Measurements from ENCODE around the gene KDM3A.

KDM3A gene

DNA sequence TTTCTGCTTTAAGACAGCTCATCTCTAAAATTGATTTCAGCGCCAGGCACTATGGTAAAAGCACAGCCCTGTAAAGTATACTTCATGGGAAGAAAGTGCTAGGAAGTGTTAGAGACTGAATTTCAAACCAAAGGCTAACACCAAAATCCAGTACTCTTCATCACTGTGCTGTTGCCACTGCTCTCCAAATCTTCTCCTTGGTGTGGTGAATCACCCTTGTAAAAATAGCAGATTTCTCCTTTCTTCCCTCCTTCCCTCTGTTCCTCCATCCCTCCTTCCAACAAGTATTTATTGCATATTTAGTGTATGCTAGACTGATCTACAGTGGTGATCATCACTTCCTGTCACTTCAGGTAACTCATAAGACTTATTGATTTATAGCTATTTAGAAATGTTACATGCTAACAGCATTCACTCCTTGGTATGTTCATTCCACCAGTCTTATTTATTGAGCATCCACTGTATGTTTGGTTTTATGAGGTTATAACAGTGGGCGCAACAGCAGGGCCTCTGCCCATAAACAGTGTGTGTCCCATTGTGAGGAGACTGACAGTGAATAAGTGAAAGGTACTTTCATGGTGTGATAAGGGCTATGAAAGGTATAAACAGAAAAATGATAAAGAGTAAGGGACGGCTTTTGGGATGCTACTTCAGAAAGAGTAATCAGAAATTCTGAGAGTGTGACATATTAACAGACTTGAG lies 20.0 kb downstream of the KDM3A start:
- FAIRE-seq (no peak), DNase-seq (ENCODE audit: insufficient read length) (no peak)
- no peak for TF ChIP-seq POLR2AphosphoS5 (IDR thresholded peaks at IDR 0.05; ENCODE audit: low read depth, low read length)
- no peak for TF ChIP-seq TAF1 (IDR thresholded peaks at IDR 0.05; ENCODE audit: borderline replicate concordance, low read depth, low read length)
- no peak for TF ChIP-seq POLR2A (IDR thresholded peaks at IDR 0.05; ENCODE audit: low read depth, low read length)

DNA sequence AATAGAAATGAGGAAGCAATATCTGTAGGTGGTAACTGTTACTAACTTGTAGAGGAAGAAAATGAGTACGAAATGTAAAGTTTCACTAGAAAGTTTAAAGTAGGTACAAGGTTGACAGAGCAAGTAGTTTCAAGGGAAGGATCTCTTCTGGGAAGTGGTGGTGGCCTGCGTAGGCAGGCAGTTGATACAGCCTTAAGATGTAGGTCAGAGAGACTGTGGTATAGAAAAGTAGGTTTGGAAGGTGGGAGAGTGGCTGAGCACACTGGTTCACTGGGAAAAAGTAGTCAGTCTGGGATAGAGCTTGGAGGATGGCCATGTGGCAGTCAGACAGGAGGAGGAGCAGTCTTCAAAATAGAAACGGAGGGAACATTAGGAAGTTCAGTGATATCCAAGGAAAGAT lies 23.5 kb downstream of the KDM3A start:
- no peak for FAIRE-seq
- TF ChIP-seq TAF1 (IDR thresholded peaks at IDR 0.05; ENCODE audit: borderline replicate concordance, low read depth, low read length) (no peak), POLR2AphosphoS5 (IDR thresholded peaks at IDR 0.05; ENCODE audit: low read depth, low read length) (no peak), POLR2A (IDR thresholded peaks at IDR 0.05; ENCODE audit: low read depth, low read length) (no peak)
- no peak for DNase-seq (ENCODE audit: insufficient read length)

DNA sequence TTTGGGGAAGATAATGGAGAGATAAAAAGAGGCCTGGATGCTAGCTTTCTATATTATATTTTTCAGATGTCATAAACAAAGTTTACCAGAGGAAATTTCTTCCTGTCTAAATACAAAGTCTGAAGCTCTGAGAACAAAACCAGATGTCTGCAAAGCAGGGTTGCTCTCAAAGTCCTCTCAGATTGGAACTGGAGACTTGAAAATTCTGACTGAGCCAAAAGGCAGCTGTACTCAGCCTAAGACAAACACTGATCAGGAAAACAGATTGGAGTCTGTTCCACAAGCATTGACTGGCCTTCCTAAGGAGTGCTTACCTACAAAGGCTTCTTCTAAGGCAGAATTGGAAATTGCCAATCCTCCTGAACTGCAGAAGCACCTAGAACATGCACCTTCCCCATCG lies 25.1 kb downstream of the KDM3A start:
- no peak for DNase-seq (ENCODE audit: insufficient read length)
- TF ChIP-seq POLR2AphosphoS5 (IDR thresholded peaks at IDR 0.05; ENCODE audit: low read depth, low read length) (no peak), POLR2A (IDR thresholded peaks at IDR 0.05; ENCODE audit: low read depth, low read length) (no peak), TAF1 (IDR thresholded peaks at IDR 0.05; ENCODE audit: borderline replicate concordance, low read depth, low read length) (no peak)
- no peak for FAIRE-seq

DNA sequence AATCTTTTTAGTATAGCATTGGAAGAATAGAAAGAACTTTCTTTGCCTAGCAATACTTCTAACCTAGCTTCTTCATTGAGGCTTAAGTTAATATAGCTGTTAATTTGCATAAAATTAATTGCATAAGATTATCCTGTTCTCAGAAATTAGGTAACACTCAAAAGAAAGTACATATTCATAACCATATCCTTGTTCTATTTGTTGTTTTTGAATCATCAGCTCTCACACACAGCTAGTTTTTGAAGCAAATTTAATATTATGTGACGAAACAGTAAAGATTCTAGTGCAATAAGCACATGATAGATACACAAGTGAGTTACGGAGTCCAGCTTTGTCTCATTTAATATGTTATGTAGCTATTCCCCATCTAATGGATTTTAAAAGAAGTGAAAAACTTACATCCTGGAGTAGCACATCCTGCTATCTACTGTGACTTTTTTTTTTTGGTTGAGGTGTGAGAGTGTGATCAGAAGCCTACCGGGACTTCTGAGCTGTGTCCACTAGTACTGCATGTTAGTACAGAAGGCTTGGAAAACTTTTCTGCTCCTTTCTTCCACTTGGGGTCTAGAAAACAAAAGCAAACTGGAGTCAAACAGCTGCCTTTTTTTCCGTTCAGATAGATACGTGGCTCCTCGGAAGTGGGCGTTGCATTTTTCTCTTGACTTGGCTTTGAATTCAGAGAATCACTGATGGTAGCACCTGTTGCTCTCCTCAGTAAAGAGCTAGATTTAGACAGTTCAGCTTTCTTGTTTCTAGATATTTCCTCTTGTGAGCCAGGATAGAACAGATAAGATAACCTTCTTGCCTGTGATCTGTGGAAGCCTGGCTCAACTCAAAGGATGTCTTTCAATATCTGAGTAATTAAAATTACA lies 27.2 kb downstream of the KDM3A start:
- no peak for FAIRE-seq
- no peak for TF ChIP-seq POLR2A (IDR thresholded peaks at IDR 0.05; ENCODE audit: low read depth, low read length)
- TF ChIP-seq TAF1 (IDR thresholded peaks at IDR 0.05; ENCODE audit: borderline replicate concordance, low read depth, low read length): no peak
- no peak for TF ChIP-seq POLR2AphosphoS5 (IDR thresholded peaks at IDR 0.05; ENCODE audit: low read depth, low read length)
- DNase-seq (ENCODE audit: insufficient read length): no peak

DNA sequence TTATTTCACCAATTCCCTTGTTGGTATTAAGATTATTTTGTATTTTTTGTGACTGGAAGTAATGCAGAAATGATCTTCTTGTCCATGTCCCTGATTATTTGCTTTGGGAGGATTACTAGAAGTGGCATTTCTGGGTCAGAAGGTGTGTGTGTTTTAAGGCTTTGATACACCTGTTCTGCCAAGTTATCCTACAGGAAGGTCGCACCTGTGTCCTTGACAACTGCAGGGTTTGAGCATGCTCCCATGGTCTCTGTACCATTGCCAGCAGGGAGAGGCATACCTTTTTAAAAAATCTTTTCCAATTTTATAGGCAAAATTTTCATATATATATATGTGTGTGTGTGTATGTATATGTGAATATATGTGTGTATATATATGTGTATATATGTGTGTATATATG lies 29.7 kb downstream of the KDM3A start:
- FAIRE-seq (no peak), DNase-seq (ENCODE audit: insufficient read length) (no peak)
- TF ChIP-seq POLR2AphosphoS5 (IDR thresholded peaks at IDR 0.05; ENCODE audit: low read depth, low read length) (no peak), TAF1 (IDR thresholded peaks at IDR 0.05; ENCODE audit: borderline replicate concordance, low read depth, low read length) (no peak)

DNA sequence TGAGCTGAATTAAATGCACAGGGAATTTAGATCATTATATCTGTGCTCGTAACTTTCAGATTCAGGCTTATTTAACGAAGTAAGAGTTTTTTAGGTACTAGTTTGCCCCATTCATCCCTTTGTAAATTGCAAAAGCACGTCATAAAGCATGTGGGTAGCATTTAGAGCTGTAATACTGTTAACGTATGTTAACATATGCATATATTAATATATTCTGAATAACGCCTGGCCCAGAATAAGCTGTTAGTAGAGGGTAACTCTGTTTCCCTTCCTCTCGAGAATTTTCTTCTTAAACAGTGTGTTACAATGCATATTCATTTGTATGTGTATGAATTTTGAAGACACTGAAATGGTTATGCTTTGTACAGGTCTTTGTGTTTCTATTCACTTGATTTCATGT lies 30.5 kb downstream of the KDM3A start:
- TF ChIP-seq POLR2A (IDR thresholded peaks at IDR 0.05; ENCODE audit: low read depth, low read length): no peak
- TF ChIP-seq POLR2AphosphoS5 (IDR thresholded peaks at IDR 0.05; ENCODE audit: low read depth, low read length): no peak
- DNase-seq (ENCODE audit: insufficient read length): no peak

DNA sequence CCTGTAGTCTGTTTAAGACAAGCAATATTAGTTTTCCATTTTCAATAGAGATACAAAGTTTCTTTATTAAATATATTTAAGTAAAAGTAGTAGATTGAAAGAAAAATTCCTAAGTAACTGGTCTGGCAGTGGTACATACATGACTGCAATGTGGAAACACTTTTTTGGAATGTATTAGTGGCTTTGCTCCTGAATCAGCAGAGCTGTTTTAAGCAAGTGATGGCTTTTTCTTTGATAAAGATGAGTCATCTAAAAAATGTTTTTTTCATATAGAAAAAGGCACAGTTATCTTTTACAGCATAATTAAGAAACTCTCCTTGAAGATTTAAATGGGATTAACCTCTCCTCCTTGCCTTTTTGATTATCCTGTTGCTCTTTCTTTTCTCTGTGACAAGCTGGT lies 34.9 kb downstream of the KDM3A start:
- TF ChIP-seq POLR2AphosphoS5 (IDR thresholded peaks at IDR 0.05; ENCODE audit: low read depth, low read length) (no peak), POLR2A (IDR thresholded peaks at IDR 0.05; ENCODE audit: low read depth, low read length) (no peak), TAF1 (IDR thresholded peaks at IDR 0.05; ENCODE audit: borderline replicate concordance, low read depth, low read length) (no peak)
- DNase-seq (ENCODE audit: insufficient read length) (no peak), FAIRE-seq (no peak)

More for the DNA sequence above, 30.5 kb downstream of the KDM3A start:
- no peak for FAIRE-seq

DNA sequence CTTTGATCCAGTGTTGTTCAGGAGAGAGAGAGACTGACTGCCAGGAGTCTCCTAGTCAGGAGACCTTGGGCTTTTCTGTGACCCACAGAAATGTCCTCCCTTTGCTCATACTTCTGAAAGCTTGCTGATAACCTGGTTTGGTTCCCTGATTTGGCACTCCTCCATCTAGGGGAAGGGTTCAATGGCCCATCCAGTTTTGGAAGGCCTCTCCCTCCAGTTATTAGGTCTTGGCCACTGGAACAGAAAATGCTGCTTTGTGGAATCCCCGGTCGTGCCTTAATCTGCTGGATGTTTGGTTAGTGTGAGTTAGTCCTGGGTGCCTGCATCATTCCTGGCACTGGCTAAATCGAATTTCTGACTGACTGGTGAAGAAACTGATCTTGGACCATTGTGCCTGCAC lies 35.7 kb downstream of the KDM3A start:
- DNase-seq (ENCODE audit: insufficient read length) (no peak), FAIRE-seq (no peak)
- TF ChIP-seq POLR2AphosphoS5 (IDR thresholded peaks at IDR 0.05; ENCODE audit: low read depth, low read length) (no peak), TAF1 (IDR thresholded peaks at IDR 0.05; ENCODE audit: borderline replicate concordance, low read depth, low read length) (no peak), POLR2A (IDR thresholded peaks at IDR 0.05; ENCODE audit: low read depth, low read length) (no peak)

DNA sequence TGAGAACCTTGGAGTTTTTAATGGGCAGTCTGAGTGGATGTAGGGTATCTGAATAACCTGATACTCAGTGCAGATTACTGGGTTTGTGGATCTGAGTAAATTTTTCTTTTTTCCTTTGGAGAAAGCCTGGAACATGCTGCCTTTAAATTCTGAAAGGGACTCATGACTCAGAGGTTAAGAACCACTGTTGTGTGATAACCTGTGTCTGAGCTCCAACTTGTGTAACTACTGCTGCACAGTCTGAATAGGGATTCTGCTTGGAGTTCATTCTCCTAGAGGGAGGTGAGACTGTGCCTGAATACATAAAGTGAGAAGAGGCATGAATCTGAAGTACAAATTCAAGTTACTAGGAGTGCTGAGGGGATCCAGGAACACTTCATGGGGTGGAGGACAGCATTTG lies 36.2 kb downstream of the KDM3A start:
- FAIRE-seq: no peak
- no peak for DNase-seq (ENCODE audit: insufficient read length)

DNA sequence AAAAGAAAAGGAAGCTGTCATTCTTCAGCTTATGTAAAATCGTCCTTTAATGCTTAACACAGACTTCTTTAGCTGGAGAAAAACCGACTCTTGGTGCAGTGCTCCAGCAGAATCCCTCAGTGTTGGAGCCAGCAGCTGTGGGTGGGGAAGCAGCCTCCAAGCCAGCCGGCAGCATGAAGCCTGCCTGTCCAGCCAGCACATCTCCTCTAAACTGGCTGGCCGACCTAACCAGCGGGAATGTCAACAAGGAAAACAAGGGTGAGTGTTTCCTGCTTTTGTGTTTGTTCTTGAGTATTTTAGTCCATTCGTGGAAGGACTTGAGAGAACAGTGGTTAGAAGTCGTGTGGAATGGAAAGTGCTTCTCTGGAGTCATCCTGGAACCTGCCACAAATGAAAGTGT lies 38.9 kb downstream of the KDM3A start:
- TF ChIP-seq TAF1 (IDR thresholded peaks at IDR 0.05; ENCODE audit: borderline replicate concordance, low read depth, low read length) (no peak), POLR2A (IDR thresholded peaks at IDR 0.05; ENCODE audit: low read depth, low read length) (no peak), POLR2AphosphoS5 (IDR thresholded peaks at IDR 0.05; ENCODE audit: low read depth, low read length) (no peak)
- no peak for FAIRE-seq
- DNase-seq (ENCODE audit: insufficient read length): no peak

More for the DNA sequence above, 36.2 kb downstream of the KDM3A start:
- TF ChIP-seq TAF1 (IDR thresholded peaks at IDR 0.05; ENCODE audit: borderline replicate concordance, low read depth, low read length) (no peak), POLR2AphosphoS5 (IDR thresholded peaks at IDR 0.05; ENCODE audit: low read depth, low read length) (no peak), POLR2A (IDR thresholded peaks at IDR 0.05; ENCODE audit: low read depth, low read length) (no peak)

DNA sequence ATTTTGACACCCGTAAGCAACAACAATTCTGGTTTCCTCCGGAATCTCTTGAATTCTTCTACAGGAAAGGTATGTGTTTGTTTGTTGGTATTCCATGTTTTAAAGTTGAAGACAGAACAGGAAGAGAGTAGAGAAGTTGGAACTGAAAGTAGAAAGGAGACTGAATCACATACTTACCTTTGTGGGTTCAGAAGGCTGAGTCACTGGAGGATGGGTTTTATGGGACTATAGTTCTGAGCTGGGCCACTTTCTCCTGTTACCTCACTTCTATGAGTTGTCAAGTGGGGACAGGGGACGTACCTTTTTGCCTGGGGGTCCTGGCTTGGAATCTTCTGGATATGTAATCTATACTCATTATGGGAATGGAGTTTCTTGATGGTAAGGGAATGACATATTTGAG lies 40.9 kb downstream of the KDM3A start:
- DNase-seq (ENCODE audit: insufficient read length) (no peak), FAIRE-seq (no peak)
- TF ChIP-seq TAF1 (IDR thresholded peaks at IDR 0.05; ENCODE audit: borderline replicate concordance, low read depth, low read length) (no peak), POLR2AphosphoS5 (IDR thresholded peaks at IDR 0.05; ENCODE audit: low read depth, low read length) (no peak), POLR2A (IDR thresholded peaks at IDR 0.05; ENCODE audit: low read depth, low read length) (no peak)

DNA sequence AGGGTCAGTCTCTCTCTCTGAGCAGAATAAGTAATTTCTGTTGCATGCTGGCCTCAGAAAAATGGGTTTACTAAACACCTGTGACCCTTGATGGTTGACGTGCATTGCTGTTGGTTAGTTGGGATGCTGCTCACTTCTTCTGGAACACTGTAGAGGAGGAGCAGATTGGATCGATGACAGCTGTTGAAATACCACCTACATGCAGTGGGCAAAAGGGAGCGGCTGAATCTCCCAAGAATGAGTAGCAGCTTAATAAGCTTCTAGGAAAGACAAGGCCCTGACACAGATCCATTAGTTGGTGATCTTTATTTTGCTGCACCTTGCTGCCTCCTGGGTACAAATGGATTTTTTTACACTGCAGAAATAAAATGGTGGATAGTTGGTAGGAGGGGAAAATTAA lies 43.2 kb downstream of the KDM3A start:
- DNase-seq (ENCODE audit: insufficient read length) (no peak), FAIRE-seq (no peak)
- no peak for TF ChIP-seq POLR2A (IDR thresholded peaks at IDR 0.05; ENCODE audit: low read depth, low read length)
- TF ChIP-seq TAF1 (IDR thresholded peaks at IDR 0.05; ENCODE audit: borderline replicate concordance, low read depth, low read length): no peak
- TF ChIP-seq POLR2AphosphoS5 (IDR thresholded peaks at IDR 0.05; ENCODE audit: low read depth, low read length): no peak

All from GM12892 (cell line).